Adipose tissue (tissue), 3 donors: ENCODE results near the gene ARHGAP24. TPM values are rescaled to one million over a fixed set of nuclear protein-coding genes. Genes with fewer than 3 reads are reported as not detected.
"Not testable (repeated sequence)": the region's sequence is repeated elsewhere in the genome, so short reads cannot be mapped to it uniquely, and the experiment has no call there.

Source experiments
- H3K27ac ChIP-seq: one replicate; pipeline ENCODE4 v1.5.1; 2013; ENCODE audit warnings: low read depth, low read length
- whole genome bisulfite sequencing, 3 donors: extraction: QIAGEN DNeasy Blood & Tissue Kit; methylation state at CpG; one replicate each; pipeline ENCODE4 v1.1.7; 2013; 5-methylcytosine and 5-hydroxymethylcytosine counted together
- polyA plus RNA-seq, 3 donors: library from polyadenylated mRNA; stranded (reverse); fragments of 200-250 nt; gene quantifications; one replicate each; pipeline ENCODE4 v1.2.3, GENCODE V29; 2013
- donor health status: healthy with polysubstance abuse.
- donor health status: Bipolar disorder and iron deficiency.
- donor health status: healthy.

The ARHGAP24 gene
- polyA plus RNA-seq, 3 donors, result 7.9 to 10.3 (median 8.5) TPM

GRCh38 chr4:85963231-85963630 is 488.3 kb downstream of the ARHGAP24 start:
- 86 to 95% (median 94%) methylated on average over 1 of the region's 1 CpG for WGBS, 3 donors
- no peak overlapping the region for H3K27ac ChIP-seq

GRCh38 chr4:85964298-85964697 is 489.3 kb downstream of the ARHGAP24 start:
- H3K27ac ChIP-seq, result no peak overlapping the region

GRCh38 chr4:85965017-85965416 is 490.1 kb downstream of the ARHGAP24 start:
- WGBS, 3 donors, result 79 to 92% (median 91%) methylated on average over 4 of the region's 4 CpGs
- H3K27ac ChIP-seq, result not testable (repeated sequence)

- H3K27ac ChIP-seq, result no peak overlapping the region
- 47 to 93% (median 71%) methylated on average over 1 of the region's 1 CpG for WGBS, 3 donors
Observed at GRCh38 chr4:85965529-85965928, 490.6 kb downstream of the ARHGAP24 start.

GRCh38 chr4:85966373-85966772 is 491.4 kb downstream of the ARHGAP24 start:
- 29 to 67% (median 30%) methylated on average over 2 of the region's 2 CpGs for WGBS, 3 donors
- H3K27ac ChIP-seq, result no peak overlapping the region

GRCh38 chr4:85967872-85968271 is 492.9 kb downstream of the ARHGAP24 start:
- 67 to 71% (median 69%) methylated on average over 2 of the region's 2 CpGs for WGBS, 3 donors
- no peak overlapping the region for H3K27ac ChIP-seq

GRCh38 chr4:85968945-85969819 is 494.2 kb downstream of the ARHGAP24 start:
- no peak overlapping the region for H3K27ac ChIP-seq
- WGBS, 3 donors, result 33 to 37% (median 33%) methylated on average over 3 of the region's 3 CpGs

GRCh38 chr4:85970535-85970934 is 495.6 kb downstream of the ARHGAP24 start:
- H3K27ac ChIP-seq, result no peak overlapping the region
- 48 to 71% (median 59%) methylated on average over 2 of the region's 2 CpGs for WGBS, 3 donors

- WGBS, 3 donors, result 77 to 85% (median 78%) methylated on average over 3 of the region's 3 CpGs
- H3K27ac ChIP-seq, result no peak overlapping the region
Observed at GRCh38 chr4:85979276-85979675, 504.3 kb downstream of the ARHGAP24 start.

- WGBS, 3 donors, result 96 to 97% (median 96%) methylated on average over 1 of the region's 1 CpG
Observed at GRCh38 chr4:85986266-85986665, 511.3 kb downstream of the ARHGAP24 start.

GRCh38 chr4:85993641-85994040 is 518.7 kb downstream of the ARHGAP24 start:
- no peak overlapping the region for H3K27ac ChIP-seq
- WGBS, 3 donors, result 90 to 94% (median 90%) methylated on average over 2 of the region's 2 CpGs

More at GRCh38 chr4:85986266-85986665, 511.3 kb downstream of the ARHGAP24 start:
- no peak overlapping the region for H3K27ac ChIP-seq

- H3K27ac ChIP-seq, result no peak overlapping the region
Observed at GRCh38 chr4:85994576-85994975, 519.6 kb downstream of the ARHGAP24 start.

GRCh38 chr4:85995361-85995760 is 520.4 kb downstream of the ARHGAP24 start:
- 85 to 91% (median 86%) methylated on average over 6 of the region's 6 CpGs for WGBS, 3 donors
- no peak overlapping the region for H3K27ac ChIP-seq

GRCh38 chr4:86001591-86001990 is 526.6 kb downstream of the ARHGAP24 start:
- no peak overlapping the region for H3K27ac ChIP-seq
- WGBS, 3 donors, result 85 to 93% (median 91%) methylated on average over 2 of the region's 2 CpGs

- no peak overlapping the region for H3K27ac ChIP-seq
- WGBS, 3 donors, result 73 to 83% (median 81%) methylated on average over 2 of the region's 2 CpGs
Observed at GRCh38 chr4:86004030-86004429, 529.1 kb downstream of the ARHGAP24 start.

- no peak overlapping the region for H3K27ac ChIP-seq
Observed at GRCh38 chr4:86006057-86006456, 531.1 kb downstream of the ARHGAP24 start.

GRCh38 chr4:86007042-86007441 is 532.1 kb downstream of the ARHGAP24 start:
- no peak overlapping the region for H3K27ac ChIP-seq
- WGBS, 3 donors, result 95 to 98% (median 98%) methylated on average over 6 of the region's 6 CpGs

GRCh38 chr4:86011117-86011516 is 536.2 kb downstream of the ARHGAP24 start:
- no peak overlapping the region for H3K27ac ChIP-seq
- WGBS, 3 donors, result 62 to 77% (median 66%) methylated on average over 1 of the region's 1 CpG

- 62 to 69% (median 65%) methylated on average over 4 of the region's 4 CpGs for WGBS, 3 donors
- H3K27ac ChIP-seq, result no peak overlapping the region
Observed at GRCh38 chr4:86013621-86014020, 538.7 kb downstream of the ARHGAP24 start.

GRCh38 chr4:86014599-86014998 is 539.6 kb downstream of the ARHGAP24 start:
- no peak overlapping the region for H3K27ac ChIP-seq
- WGBS, 3 donors, result 56 to 81% (median 66%) methylated on average over 5 of the region's 5 CpGs
